ENCODE data around the gene SLC22A3. TPM values are rescaled to one million over a fixed set of nuclear protein-coding genes. Genes with fewer than 3 reads are reported as not detected.

The SLC22A3 gene
- total and polyA plus RNA-seq, 2 of the 13 experiments (the other 11 are each of a cell fraction or from before 2014, with no cell fraction given): 12.0 to 31.5 TPM

- TF ChIP-seq ZNF292 (CRISPR knock-in tag; IDR thresholded peaks at IDR 0.05; ENCODE audit: borderline replicate concordance, low read depth) (no peak), BCL3 (CRISPR knock-in tag; IDR thresholded peaks at IDR 0.05) (no peak), ZBTB7B (CRISPR knock-in tag; IDR thresholded peaks at IDR 0.05) (no peak; the same call in 1 of the 2 replicates), ZNF615 (CRISPR knock-in tag; IDR thresholded peaks at IDR 0.05; ENCODE audit: borderline replicate concordance) (no peak), ELF1 (CRISPR knock-in tag; IDR thresholded peaks at IDR 0.05) (no peak), ZFY (CRISPR knock-in tag; IDR thresholded peaks at IDR 0.05) (peak; percentile 61), FLYWCH1 (CRISPR knock-in tag; IDR thresholded peaks at IDR 0.05) (no peak), JUNB (CRISPR knock-in tag; IDR thresholded peaks at IDR 0.05; ENCODE audit: borderline replicate concordance) (no peak), GATAD1 (CRISPR knock-in tag; IDR thresholded peaks at IDR 0.05) (no peak), ZNF234 (CRISPR knock-in tag; conservative IDR thresholded peaks at IDR 0.05) (peak; percentile 97; the same call in 1 of the 2 replicates), ATF2 (CRISPR knock-in tag; IDR thresholded peaks at IDR 0.05) (no peak), ZSCAN9 (CRISPR knock-in tag; IDR thresholded peaks at IDR 0.05; ENCODE audit: borderline replicate concordance) (no peak; the same call in 1 of the 2 replicates), ZNF710 (CRISPR knock-in tag; IDR thresholded peaks at IDR 0.05; ENCODE audit: borderline replicate concordance) (no peak), ZNF572 (CRISPR knock-in tag; IDR thresholded peaks at IDR 0.05) (0 out of 2 replicates have a peak, but pooled peaks have one; percentile 55), ZHX1 (CRISPR knock-in tag; IDR thresholded peaks at IDR 0.05; ENCODE audit: low read depth) (no peak; the same call in none of the 2 replicates), MAFK (conservative IDR thresholded peaks at IDR 0.05 in 1 of 2, IDR thresholded peaks at IDR 0.05 in 1 of 2; ENCODE audit: low read length in 2 of 2) (no peak), SKIL (CRISPR knock-in tag; IDR thresholded peaks at IDR 0.05; ENCODE audit: borderline replicate concordance) (no peak), HES4 (CRISPR knock-in tag; IDR thresholded peaks at IDR 0.05; ENCODE audit: borderline replicate concordance) (peak; percentile 61)
These were observed at the start of gene SLC22A3 (continued) for GRCh38 chr6:160348223-160349019.

All from HepG2 (cell line).